Pancreas (tissue), 10 donors: ENCODE results near the gene CAPN5. TPM values are rescaled to one million over a fixed set of nuclear protein-coding genes. Genes with fewer than 3 reads are reported as not detected.

ENCODE experiments used
- ATAC-seq, 4 donors: fragments of 200-7000 bp; cut with Tn5 transposase; one replicate each; pipeline versions ENCODE4 v1.8.0 to v1.9.1; 2020; ENCODE audit warnings: mild to moderate bottlenecking in 4 of 4, moderate library complexity in 4 of 4
- DNase-seq, 6 donors: peaks; one replicate each; pipeline ENCODE4 v3.0.0-alpha.2; 2020
- FAIRE-seq: peaks from 2 replicates; lab custom pipeline; 2012; peaks lifted over from hg19 to GRCh38; lab: Jason Lieb, UNC
- H3K27ac ChIP-seq, 4 donors: fragments of 200-600 bp; sonication (generic); 1 replicate in 3 of 4; 2 replicates in 1 of 4; pipeline versions ENCODE4 v1.5.0 to v1.8.0; 2020
- H3K27me3 ChIP-seq, 4 donors: fragments of 200-600 bp; one replicate each; pipeline ENCODE4 v1.8.0; 2021
- H3K36me3 ChIP-seq, 3 donors: fragments of 200-600 bp; sonication (generic) in 1 of 3; one replicate each; pipeline versions ENCODE4 v1.5.0 to v1.8.0; 2020 to 2021
- H3K4me1 ChIP-seq, 3 donors: fragments of 200-600 bp; one replicate each; pipeline ENCODE4 v1.8.0; 2021
- H3K4me3 ChIP-seq, 4 donors: fragments of 200-600 bp; sonication (generic) in 2 of 4; one replicate each; pipeline versions ENCODE4 v1.5.0 to v1.8.0; 2020 to 2021
- H3K9me3 ChIP-seq, 4 donors: fragments of 200-600 bp; one replicate each; pipeline ENCODE4 v1.8.0; 2021
- WGBS, 2 donors: extraction: QIAGEN DNeasy Blood & Tissue Kit; methylation state at CpG; one replicate each; pipeline ENCODE4 v1.1.7; 2013; 5-methylcytosine and 5-hydroxymethylcytosine counted together
- intact Hi-C, 3 donors: fragments of 100-400 bp; cut with DNase I; formaldehyde crosslinking; loops; one replicate each; pipeline versions ENCODE4 v1.11.1 to v1.14.2; 2022
- polyA plus RNA-seq, 2 donors: library from polyadenylated mRNA; stranded (reverse); fragments of 200-250 nt; gene quantifications; one replicate each; pipeline ENCODE4 v1.2.3, GENCODE V29; 2013
- total RNA-seq, 6 donors: library from RNA; stranded (reverse); fragmentation: NEBNext Ultra II Directional in 4 of 6; extraction: Animal tissue kit (Norgen Biotek cat#: 25700) in 4 of 6; gene quantifications; one replicate each; pipeline versions ENCODE4 v1.2.1 to v1.2.4, GENCODE V29; 2021 to 2023
- TF ChIP-seq, protein P1 (sequence below), 4 donors: fragments of 200-600 bp; sonication (generic) in 3 of 4; IDR thresholded peaks; one replicate each; pipeline versions ENCODE4 v1.5.0 to v1.8.0; 2021; ENCODE audit warnings: antibody characterized with exemption in 4 of 4
- donor health status: healthy with polysubstance abuse.
- donor health status: DM: no; HTN: no; CAD: no; lungs with moderate emphysema.
- donor health status: DM: no; HTN: no; CAD: no.
- donor health status: control.
- donor health status: control.
- donor health status: Bipolar disorder and iron deficiency.
- donor health status: DM: yes; HTN: yes; CAD: no.
- donor health status: DM: no; HTN: no; CAD: no.
- donor health status: DM: no; HTN: no; CAD: no.
- donor health status: DM: yes; HTN: yes; CAD: no.

CAPN5 gene
- total and polyA plus RNA-seq, 8 donors, result 3.3 to 11.0 (median 6.1) TPM

DNA sequence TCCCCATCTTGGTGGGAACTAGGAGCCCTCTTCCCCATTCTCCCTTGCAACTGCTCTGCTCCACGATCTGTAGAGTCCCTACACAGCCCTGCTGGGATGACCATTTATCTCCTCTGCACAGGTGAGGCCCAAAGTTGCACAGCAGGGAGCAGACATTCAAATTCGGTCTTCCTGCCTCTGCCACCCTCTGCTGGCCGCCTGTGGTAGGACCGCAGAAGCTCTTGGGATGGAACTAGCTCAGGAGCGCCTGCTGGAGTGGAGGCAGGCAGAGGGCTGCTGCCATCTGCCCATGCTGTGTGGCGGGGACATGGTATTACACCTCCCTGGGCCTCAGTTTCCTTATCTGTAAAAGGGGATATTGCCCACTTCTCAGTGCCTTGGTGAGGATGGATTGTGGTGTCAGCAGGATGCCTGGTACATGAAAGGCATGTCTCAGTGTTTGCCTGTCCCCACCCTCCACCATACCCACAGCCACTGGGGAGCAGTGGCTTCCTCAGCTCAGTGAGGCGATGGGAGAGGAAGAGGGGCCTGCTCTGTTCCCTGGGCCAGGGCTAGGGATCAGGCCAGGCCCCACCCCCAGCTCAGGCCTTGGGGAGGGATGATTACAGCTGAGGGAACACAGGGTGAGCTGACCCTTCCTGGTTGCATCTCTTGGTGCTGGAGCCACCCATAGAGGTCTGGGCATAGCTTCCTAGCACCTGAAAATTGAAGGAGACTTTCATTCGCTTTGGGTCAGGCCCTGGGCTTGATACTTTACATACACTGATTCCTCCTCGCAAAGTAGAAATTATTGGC is 24.6 kb downstream of the CAPN5 start:
- H3K9me3 ChIP-seq, result no peaks in the 10 kb centered on the region
- ATAC-seq (peak; percentile 61 to 86 (median 83)), FAIRE-seq (no peak), DNase-seq (peak; percentile 73 to 93 (median 86))
- H3K4me1 ChIP-seq, result peaks cover 0 to 30% (median 24%) of the 10 kb centered on the region in 3 donors
- intact Hi-C loops, result loop anchor here in 1 of 3 donors (5.0 kb wide), 1 partner anchor 39 kb away; no protein-coding TSS in a partner anchor
- no peaks in the 10 kb centered on the region for H3K27me3 ChIP-seq
- no peak overlapping the region for H3K27ac ChIP-seq
- TF ChIP-seq, protein P1, sequence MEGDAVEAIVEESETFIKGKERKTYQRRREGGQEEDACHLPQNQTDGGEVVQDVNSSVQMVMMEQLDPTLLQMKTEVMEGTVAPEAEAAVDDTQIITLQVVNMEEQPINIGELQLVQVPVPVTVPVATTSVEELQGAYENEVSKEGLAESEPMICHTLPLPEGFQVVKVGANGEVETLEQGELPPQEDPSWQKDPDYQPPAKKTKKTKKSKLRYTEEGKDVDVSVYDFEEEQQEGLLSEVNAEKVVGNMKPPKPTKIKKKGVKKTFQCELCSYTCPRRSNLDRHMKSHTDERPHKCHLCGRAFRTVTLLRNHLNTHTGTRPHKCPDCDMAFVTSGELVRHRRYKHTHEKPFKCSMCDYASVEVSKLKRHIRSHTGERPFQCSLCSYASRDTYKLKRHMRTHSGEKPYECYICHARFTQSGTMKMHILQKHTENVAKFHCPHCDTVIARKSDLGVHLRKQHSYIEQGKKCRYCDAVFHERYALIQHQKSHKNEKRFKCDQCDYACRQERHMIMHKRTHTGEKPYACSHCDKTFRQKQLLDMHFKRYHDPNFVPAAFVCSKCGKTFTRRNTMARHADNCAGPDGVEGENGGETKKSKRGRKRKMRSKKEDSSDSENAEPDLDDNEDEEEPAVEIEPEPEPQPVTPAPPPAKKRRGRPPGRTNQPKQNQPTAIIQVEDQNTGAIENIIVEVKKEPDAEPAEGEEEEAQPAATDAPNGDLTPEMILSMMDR (IDR thresholded peaks at IDR 0.05), result peak; percentile 85 to 94 (median 91)
- H3K4me3 ChIP-seq, result no peak overlapping the region
- WGBS, 2 donors, result 25 to 27% methylated on average over 9 of the region's 9 CpGs
- H3K36me3 ChIP-seq, result no peaks in the 10 kb centered on the region

DNA sequence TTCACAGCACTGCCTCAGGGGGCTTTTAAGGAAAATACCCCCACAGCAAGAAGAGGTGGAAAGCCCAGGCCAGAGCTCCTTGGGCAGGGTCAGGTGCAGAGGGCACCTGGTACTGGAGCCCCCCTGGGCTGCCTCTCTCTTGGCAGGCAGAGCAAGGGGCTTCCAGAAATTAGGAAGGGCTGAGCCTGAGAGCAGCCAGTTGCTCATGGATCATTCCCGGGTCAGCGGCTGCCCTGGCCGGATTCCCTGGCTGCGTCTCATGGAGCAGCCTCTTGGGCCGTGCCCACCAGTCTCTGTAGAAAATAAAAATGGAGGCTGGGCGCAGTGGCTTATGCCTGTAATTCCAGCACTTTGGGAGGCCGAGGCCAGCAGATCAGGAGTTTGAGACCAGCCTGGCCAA is 25.6 kb downstream of the CAPN5 start:
- TF ChIP-seq, protein P1 (IDR thresholded peaks at IDR 0.05), result no peak
- peaks cover 0 to 20% (median 15%) of the 10 kb centered on the region in 3 donors for H3K4me1 ChIP-seq
- no peaks in the 10 kb centered on the region for H3K27me3 ChIP-seq
- FAIRE-seq (no peak), DNase-seq (peak in 2 of 6 donors; percentile 45 to 47), ATAC-seq (no peak)
- 71 to 81% methylated on average over 7 of the region's 7 CpGs for WGBS, 2 donors
- H3K36me3 ChIP-seq, result no peaks in the 10 kb centered on the region
- intact Hi-C loops, result loop anchor here in 1 of 3 donors (5.0 kb wide), 1 partner anchor 40 kb away; no protein-coding TSS in a partner anchor
- no peak overlapping the region for H3K4me3 ChIP-seq
- H3K27ac ChIP-seq, result no peak overlapping the region
- no peaks in the 10 kb centered on the region for H3K9me3 ChIP-seq

DNA sequence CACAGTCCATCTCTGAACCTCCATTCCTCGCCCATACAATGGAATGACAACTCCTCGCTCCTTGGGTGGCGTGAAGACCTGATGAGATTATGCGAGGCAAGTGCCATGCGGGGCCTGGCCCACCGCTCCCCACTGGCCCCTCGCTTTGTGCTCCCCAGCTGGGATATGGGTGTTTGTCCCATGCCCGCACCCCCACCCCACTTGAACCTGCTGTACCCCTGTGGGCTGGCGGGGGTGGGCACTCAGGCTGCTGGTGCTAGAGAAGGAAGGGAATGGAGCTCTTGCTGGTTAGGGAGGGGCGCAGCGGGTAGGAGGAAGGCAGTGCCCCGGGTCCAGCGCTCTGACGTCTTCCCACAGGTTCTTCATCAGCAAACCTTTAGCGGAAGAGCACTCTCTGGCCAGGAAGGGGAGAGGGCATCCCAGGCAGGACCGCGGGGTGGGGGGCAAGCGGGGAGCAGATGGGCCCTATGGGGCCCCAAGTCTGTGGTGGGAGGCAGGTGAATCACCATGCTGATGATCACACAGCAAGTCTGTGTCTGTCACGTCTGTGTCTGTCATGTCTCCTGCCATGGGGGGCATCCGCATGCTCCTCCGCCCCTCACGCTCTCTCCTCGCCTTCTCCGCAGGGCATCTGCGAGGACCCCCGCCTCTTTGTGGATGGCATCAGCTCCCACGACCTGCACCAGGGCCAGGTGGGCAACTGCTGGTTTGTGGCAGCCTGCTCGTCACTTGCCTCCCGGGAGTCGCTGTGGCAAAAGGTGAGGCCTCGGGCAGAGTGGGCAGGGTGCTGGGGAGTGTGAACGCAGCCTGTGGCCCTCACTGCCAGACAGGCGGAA is 26.5 kb downstream of the CAPN5 start:
- ATAC-seq (no peak), FAIRE-seq (no peak), DNase-seq (peak in 3 of 6 donors; percentile 25 to 65 (median 54))
- Histone ChIP-seq H3K36me3 (no peaks in the 10 kb centered on the region), H3K9me3 (no peaks in the 10 kb centered on the region), H3K4me3 (no peak overlapping the region), H3K27ac (no peak overlapping the region), H3K4me1 (peaks cover 0 to 11% (median 7%) of the 10 kb centered on the region in 3 donors), H3K27me3 (no peaks in the 10 kb centered on the region)
- 87 to 88% methylated on average over 30 to 33 of the region's 33 CpGs for WGBS, 2 donors
- intact Hi-C loops, result loop anchor here in 1 of 3 donors (5.0 kb wide), 1 partner anchor 41 kb away; no protein-coding TSS in a partner anchor
- TF ChIP-seq, protein P1 (IDR thresholded peaks at IDR 0.05), result no peak

DNA sequence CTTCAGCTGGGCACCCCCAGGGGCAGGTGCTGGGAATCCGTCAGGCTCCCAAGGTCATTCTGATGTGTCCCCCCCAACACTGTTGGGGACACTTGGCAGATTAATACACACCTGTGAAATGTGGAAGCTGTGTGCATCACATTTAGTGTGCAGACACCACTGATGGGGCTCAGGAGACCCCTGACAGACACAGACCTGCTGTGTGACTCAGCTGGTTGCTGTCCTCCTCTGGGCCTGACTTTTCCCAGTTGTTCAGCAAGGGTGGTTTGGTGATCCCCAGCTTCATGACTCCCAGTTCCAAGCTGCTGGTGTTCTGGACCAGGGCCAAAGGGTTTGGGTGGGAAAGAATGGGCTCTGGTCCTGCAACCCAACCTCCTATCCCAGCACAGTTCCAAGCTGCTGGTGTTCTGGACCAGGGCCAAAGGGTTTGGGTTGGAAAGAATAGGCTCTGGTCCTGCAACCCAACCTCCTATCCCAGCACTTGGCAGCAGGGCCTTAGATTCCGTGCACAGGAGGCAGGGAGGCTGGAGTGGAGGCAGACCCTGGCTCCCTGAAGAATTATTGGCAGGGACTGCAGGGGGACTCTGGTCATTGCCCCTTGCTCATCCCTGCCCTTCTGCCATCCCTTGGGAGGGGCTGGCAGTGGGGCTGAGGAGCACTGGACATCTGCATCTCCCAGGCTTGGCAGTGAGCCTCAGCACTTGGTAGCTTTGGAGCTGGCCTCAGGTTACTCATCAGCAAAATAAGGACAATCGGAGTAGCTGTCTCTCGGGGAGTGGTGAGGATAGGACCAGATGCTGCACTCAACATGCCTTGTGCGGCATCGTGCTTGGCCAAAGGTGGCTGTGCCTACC is 27.4 kb downstream of the CAPN5 start:
- H3K36me3 ChIP-seq, result no peaks in the 10 kb centered on the region
- intact Hi-C loops, result loop anchor here in 1 of 3 donors (5.0 kb wide), 1 partner anchor 42 kb away; no protein-coding TSS in a partner anchor
- H3K9me3 ChIP-seq, result no peaks in the 10 kb centered on the region
- no peak for FAIRE-seq
- no peak overlapping the region for H3K27ac ChIP-seq
- DNase-seq, result peak in 3 of 6 donors; percentile 22 to 33 (median 31)
- H3K4me1 ChIP-seq, result peaks cover 0 to 1% (median 0%) of the 10 kb centered on the region in 3 donors
- WGBS, 2 donors, result 90% methylated on average over 6 of the region's 6 CpGs
- no peaks in the 10 kb centered on the region for H3K27me3 ChIP-seq
- no peak overlapping the region for H3K4me3 ChIP-seq
- no peak for ATAC-seq
- TF ChIP-seq, protein P1 (IDR thresholded peaks at IDR 0.05), result no peak
